A549 (cell line): ENCODE measurements around the gene SND1.

ENCODE experiments used
- BHLHE40 ChIP-seq: IDR thresholded peaks from 2 replicates; pipeline ENCODE4 v1.6.1; 2012; ENCODE audit warnings: low read depth, low read length, inconsistent platforms
- CTCF ChIP-seq: fragments of >200 bp; sonication (Bioruptor Twin); formaldehyde crosslinking; IDR thresholded peaks from 3 replicates; pipeline ENCODE4 v1.5.1; 2016
- FOSL2 ChIP-seq, 2 experiments: fragments of 450-650 bp in 1 of 2; fragments of >200 bp in 1 of 2; sonication (Bioruptor Twin) in 1 of 2; formaldehyde crosslinking; IDR thresholded peaks; 2 replicates each; pipeline versions ENCODE4 v1.5.0 to v1.6.1; 2016 to 2020; ENCODE audit warnings: mild to moderate bottlenecking in 1 of 2, moderate library complexity in 1 of 2
- MAFK ChIP-seq: fragments of 450-650 bp; IDR thresholded peaks from 2 replicates; pipeline ENCODE4 v1.6.1; 2014; ENCODE audit not compliant: partially characterized antibody
- POLR2A ChIP-seq: IDR thresholded peaks from 2 replicates; pipeline ENCODE4 v1.6.1; 2012; ENCODE audit warnings: mild to moderate bottlenecking, low read length
- RARB ChIP-seq: fragments of 250-450 bp; sonication (Bioruptor Pico); IDR thresholded peaks from 2 replicates; pipeline ENCODE4 v1.8.0; 2021; ENCODE audit warnings: mild to moderate bottlenecking, moderate library complexity
- SMC3 ChIP-seq: fragments of >200 bp; sonication (Bioruptor Twin); formaldehyde crosslinking; IDR thresholded peaks from 3 replicates; pipeline ENCODE4 v1.6.1; 2018; ENCODE audit warnings: inconsistent platforms

DNA sequence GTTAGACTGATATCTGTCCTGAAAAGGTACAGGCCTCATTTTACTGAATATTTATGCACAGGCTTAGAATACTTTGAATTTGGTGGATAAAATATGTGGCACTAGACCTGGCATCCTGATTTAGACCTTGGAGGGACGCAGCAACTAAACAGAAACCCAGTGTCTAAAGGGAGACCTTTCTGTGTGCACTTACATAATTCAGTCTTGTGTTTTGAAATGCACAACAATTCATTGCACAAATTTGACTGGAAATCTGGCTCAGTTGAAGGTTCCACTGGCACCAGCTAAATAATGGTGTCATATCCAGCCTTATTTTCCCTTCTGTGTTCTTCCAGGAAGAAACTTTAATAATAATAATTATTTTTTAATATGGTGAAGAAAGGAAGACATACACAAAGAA lies 142.1 kb downstream of the SND1 start:
- no peak for TF ChIP-seq CTCF
- no peak for TF ChIP-seq FOSL2 (IDR thresholded peaks at IDR 0.05)
- TF ChIP-seq FOSL2 (CRISPR knock-in tag; IDR thresholded peaks at IDR 0.05): no peak
- no peak for TF ChIP-seq SMC3
- TF ChIP-seq MAFK: no peak
- TF ChIP-seq POLR2A: no peak
- no peak for TF ChIP-seq RARB (CRISPR knock-in tag)
- TF ChIP-seq BHLHE40: no peak
